ENCODE measurements around the gene BCLAF3.

DNA sequence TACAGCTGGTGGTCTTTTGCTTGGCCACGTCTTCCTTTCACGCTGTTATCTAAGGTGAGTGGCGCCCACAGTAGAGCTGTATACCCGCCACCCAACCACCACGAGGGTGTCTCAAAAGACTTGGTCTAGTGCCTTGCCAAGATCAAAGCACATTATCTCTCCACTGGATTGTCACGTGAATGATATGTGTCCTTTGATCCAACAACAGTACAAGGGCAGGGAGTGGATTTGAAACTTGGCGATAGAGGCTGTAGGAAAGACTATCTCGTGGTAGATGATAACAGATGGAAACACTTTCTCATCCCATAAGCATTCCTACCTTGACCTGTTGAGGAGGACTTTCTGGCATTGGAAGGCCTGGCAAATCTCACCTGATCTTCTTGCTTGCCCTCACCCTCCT, 37.7 kb upstream of the BCLAF3 start:
- no peak for TF ChIP-seq GABPA (IDR thresholded peaks at IDR 0.05; ENCODE audit: low read depth, low read length)
- TF ChIP-seq GABPA (CRISPR knock-in tag; IDR thresholded peaks at IDR 0.05; ENCODE audit: low read depth): no peak
- no peak for TF ChIP-seq CEBPB (IDR thresholded peaks at IDR 0.05; ENCODE audit: borderline replicate concordance, low read depth, low read length)
- no peak for TF ChIP-seq ARNTL (CRISPR knock-in tag; IDR thresholded peaks at IDR 0.05)
- no peak for TF ChIP-seq POLR2AphosphoS5 (IDR thresholded peaks at IDR 0.05; ENCODE audit: low read depth, low read length)
- no peak for TF ChIP-seq USF2 (IDR thresholded peaks at IDR 0.05; ENCODE audit: low read depth, low read length)
- TF ChIP-seq USF2 (CRISPR knock-in tag; IDR thresholded peaks at IDR 0.05; ENCODE audit: borderline replicate concordance): no peak
- no peak for TF ChIP-seq ZNF460 (CRISPR knock-in tag; IDR thresholded peaks at IDR 0.05; ENCODE audit: borderline replicate concordance)
- TF ChIP-seq NR3C1 (CRISPR knock-in tag; IDR thresholded peaks at IDR 0.05): no peak
- TF ChIP-seq CTCF (CRISPR knock-in tag; IDR thresholded peaks at IDR 0.05): no peak
- TF ChIP-seq YY1 (IDR thresholded peaks at IDR 0.05; ENCODE audit: insufficient read depth, insufficient replicate concordance, low read depth, low read length): no peak
- TF ChIP-seq CBFB (CRISPR knock-in tag; IDR thresholded peaks at IDR 0.05): no peak
- no peak for TF ChIP-seq FOSL2 (CRISPR knock-in tag; IDR thresholded peaks at IDR 0.05)
- no peak for TF ChIP-seq MIXL1 (CRISPR knock-in tag; IDR thresholded peaks at IDR 0.05)
- no peak for TF ChIP-seq CREB1 (IDR thresholded peaks at IDR 0.05)
- TF ChIP-seq CREB1 (CRISPR knock-in tag; IDR thresholded peaks at IDR 0.05): no peak
- TF ChIP-seq ZNF232 (CRISPR knock-in tag; IDR thresholded peaks at IDR 0.05; ENCODE audit: borderline replicate concordance): no peak
